ENCODE data around the gene PTPRR.

PTPRR gene

DNA sequence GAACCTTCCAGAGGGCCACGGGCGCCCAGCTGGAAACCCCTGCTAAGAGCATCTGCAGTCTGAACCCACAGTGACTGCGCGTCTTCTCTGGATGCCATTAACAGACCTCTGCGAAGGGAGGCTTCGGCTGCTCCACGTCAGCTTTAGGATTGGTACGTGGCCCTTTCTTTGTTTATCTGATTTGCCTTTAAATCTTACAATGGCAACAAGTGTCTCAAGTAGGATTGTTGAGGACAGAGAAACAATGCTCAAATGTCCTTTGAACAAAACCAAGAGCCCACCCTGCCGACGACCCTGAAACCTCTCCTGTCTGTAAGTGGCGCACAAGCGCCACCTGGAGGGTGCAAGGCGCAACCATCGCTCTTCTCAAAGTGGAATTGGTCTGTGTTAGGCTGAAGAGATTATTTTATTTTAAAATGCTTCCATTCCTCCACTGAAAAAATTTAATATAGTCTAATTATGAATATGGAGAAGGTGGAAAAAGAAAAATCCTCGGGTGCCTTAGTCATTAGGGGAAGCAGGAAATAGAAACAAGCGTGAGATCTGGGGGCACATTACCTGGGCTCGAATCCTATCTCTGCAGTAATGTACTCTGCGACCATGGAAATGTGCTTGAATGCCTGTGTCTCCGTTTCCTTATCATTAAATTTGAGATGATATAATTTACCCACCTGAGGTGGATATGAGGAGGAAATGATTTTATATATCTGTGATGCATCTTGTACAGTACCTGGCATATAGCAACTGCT is 200.7 kb downstream of the PTPRR start:
- peak overlapping the region; percentile 32 for H3K4me3 ChIP-seq (ENCODE audit: control insufficient read depth, low read depth, low read length)
- TF ChIP-seq, protein P1, sequence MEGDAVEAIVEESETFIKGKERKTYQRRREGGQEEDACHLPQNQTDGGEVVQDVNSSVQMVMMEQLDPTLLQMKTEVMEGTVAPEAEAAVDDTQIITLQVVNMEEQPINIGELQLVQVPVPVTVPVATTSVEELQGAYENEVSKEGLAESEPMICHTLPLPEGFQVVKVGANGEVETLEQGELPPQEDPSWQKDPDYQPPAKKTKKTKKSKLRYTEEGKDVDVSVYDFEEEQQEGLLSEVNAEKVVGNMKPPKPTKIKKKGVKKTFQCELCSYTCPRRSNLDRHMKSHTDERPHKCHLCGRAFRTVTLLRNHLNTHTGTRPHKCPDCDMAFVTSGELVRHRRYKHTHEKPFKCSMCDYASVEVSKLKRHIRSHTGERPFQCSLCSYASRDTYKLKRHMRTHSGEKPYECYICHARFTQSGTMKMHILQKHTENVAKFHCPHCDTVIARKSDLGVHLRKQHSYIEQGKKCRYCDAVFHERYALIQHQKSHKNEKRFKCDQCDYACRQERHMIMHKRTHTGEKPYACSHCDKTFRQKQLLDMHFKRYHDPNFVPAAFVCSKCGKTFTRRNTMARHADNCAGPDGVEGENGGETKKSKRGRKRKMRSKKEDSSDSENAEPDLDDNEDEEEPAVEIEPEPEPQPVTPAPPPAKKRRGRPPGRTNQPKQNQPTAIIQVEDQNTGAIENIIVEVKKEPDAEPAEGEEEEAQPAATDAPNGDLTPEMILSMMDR (IDR thresholded peaks at IDR 0.05; ENCODE audit: control insufficient read depth, insufficient read depth, low read depth, low read length, missing control alignments) = peak; percentile 93

DNA sequence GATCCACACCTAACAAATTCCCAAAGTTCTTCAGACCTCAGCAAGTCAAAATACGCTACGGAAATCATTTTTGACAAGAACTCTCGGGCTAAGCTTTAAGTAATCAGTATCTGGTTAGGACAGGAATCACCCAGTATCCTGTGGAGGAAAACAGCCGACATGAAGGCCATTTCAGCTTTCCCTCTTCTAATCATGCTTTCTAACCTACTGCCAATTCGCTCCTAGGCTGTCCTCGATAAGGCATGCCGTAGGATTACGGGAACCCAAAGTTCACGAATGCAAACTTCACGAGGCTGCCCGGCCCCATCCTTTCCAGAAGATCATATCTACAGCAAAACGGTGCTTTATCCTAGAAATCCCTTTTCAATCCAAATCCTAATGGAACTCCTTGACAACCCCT is 201.5 kb downstream of the PTPRR start:
- no peak overlapping the region for H3K4me3 ChIP-seq (ENCODE audit: control insufficient read depth, low read depth, low read length)
- TF ChIP-seq, protein P1 (IDR thresholded peaks at IDR 0.05; ENCODE audit: control insufficient read depth, insufficient read depth, low read depth, low read length, missing control alignments) = no peak
- no peak for DNase-seq (ENCODE audit: low read depth)

More for the DNA sequence above, 200.7 kb downstream of the PTPRR start:
- DNase-seq (ENCODE audit: low read depth) = no peak

DNA sequence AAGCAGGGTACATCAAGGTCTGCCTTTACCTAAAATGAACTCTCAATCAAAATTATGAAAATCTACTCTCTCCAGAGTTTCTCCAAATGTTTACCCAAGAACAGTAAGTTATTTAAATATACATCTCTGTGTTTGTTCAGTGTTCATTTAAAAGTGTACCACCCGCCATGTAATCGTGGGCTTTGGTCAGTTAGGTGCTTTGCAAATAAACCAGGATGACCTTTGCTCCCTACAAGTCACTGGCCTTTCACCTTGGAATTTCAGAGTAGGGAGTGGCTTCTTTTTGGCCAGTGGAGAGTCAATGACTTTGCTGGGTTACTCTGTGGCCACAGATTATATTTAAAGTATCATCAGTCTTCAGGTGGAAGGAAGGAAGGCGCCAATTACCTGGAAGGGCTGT is 208.7 kb downstream of the PTPRR start:
- TF ChIP-seq, protein P1 (IDR thresholded peaks at IDR 0.05; ENCODE audit: control insufficient read depth, insufficient read depth, low read depth, low read length, missing control alignments) = no peak
- no peak overlapping the region for H3K4me3 ChIP-seq (ENCODE audit: control insufficient read depth, low read depth, low read length)
- DNase-seq (ENCODE audit: low read depth) = no peak

DNA sequence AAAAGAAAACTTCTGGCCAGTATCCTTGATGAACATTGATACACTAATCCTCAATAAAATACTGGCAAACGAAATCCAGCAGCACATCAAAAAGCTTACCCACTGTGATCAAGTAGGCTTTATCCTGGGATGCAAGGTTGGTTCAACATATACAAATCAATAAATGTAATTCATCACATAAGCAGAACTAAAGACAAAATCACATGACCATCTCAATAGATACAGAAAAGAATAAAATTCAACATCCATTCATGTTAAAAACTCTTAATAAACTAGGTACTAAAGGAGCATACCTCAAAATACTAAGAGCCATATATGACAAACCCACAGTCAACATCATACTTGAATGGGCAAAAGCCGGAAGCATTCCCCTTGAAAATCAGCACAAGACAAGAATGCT is 211.5 kb downstream of the PTPRR start:
- H3K4me3 ChIP-seq (ENCODE audit: control insufficient read depth, low read depth, low read length) = no peak overlapping the region

DNA sequence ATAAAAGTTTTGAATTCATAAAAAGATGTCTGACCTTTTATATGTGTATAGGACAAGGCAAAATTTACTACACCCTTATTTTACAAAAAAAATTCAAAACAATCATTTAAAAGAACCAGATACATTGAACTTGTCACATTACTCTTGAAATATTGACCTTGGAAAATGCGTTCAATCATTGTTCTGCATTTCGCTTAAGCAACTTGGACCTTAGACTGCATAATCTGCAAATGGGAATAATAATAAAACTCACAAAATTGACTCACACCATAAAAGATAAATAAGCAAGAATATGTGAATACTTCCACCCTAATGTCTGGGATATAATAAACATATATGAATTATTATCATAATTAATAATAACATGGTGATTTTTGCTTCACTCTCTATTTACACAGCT is 213.9 kb downstream of the PTPRR start:
- H3K4me3 ChIP-seq (ENCODE audit: control insufficient read depth, low read depth, low read length) = no peak overlapping the region
- TF ChIP-seq, protein P1 (IDR thresholded peaks at IDR 0.05; ENCODE audit: control insufficient read depth, insufficient read depth, low read depth, low read length, missing control alignments) = no peak
- no peak for DNase-seq (ENCODE audit: low read depth)

More for the DNA sequence above, 211.5 kb downstream of the PTPRR start:
- TF ChIP-seq, protein P1 (IDR thresholded peaks at IDR 0.05; ENCODE audit: control insufficient read depth, insufficient read depth, low read depth, low read length, missing control alignments) = no peak
- DNase-seq (ENCODE audit: low read depth) = no peak

DNA sequence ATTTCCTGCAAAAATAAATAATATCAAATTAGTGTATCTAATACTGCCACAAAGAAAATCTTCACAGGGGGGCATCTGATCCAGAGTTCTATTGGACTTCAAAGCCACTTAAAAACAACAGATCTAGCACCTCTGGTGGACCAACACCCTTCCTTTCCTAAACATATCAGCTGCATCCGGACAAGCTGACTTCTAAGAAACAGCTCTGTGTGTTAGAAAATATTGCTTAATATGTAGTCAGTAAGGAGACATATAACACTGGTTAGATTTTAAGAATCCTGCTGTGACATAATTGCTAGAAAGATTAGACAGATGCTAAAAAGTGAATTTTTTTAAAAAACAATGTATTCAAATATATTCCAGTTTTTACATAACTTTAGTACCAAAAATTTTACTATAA is 222.2 kb downstream of the PTPRR start:
- DNase-seq (ENCODE audit: low read depth) = no peak
- TF ChIP-seq, protein P1 (IDR thresholded peaks at IDR 0.05; ENCODE audit: control insufficient read depth, insufficient read depth, low read depth, low read length, missing control alignments) = no peak
- no peak overlapping the region for H3K4me3 ChIP-seq (ENCODE audit: control insufficient read depth, low read depth, low read length)

All from AG09309 (cell line).